Mesodermal cell (in vitro differentiated cells): ENCODE measurements around the gene ADAMTS7.
"Not testable (repeated sequence)": the region's sequence is repeated elsewhere in the genome, so short reads cannot be mapped to it uniquely, and the experiment has no call there.

Experiments
- H3K27ac ChIP-seq: 2 replicates; pipeline ENCODE4 v1.7.0; 2013; ENCODE audit warnings: mild to moderate bottlenecking, low read depth, low read length, moderate library complexity; ENCODE audit not compliant: severe bottlenecking
- H3K36me3 ChIP-seq: 2 replicates; pipeline ENCODE4 v1.7.1; 2013; ENCODE audit warnings: mild to moderate bottlenecking, low read length, moderate library complexity; ENCODE audit not compliant: control insufficient read depth, insufficient read depth
- H3K4me1 ChIP-seq: one replicate; pipeline ENCODE4 v1.7.1; 2013; ENCODE audit warnings: mild to moderate bottlenecking, low read length; ENCODE audit not compliant: insufficient read depth, control insufficient read depth, poor library complexity, severe bottlenecking
- H3K4me3 ChIP-seq: 2 replicates; pipeline ENCODE4 v1.7.0; 2013; ENCODE audit warnings: low read length, control low read depth, mild to moderate bottlenecking; ENCODE audit not compliant: insufficient read depth, poor library complexity, severe bottlenecking; ENCODE audit errors: extremely low read depth
- H3K9me3 ChIP-seq: 2 replicates; pipeline ENCODE4 v1.7.1; 2013; ENCODE audit warnings: mild to moderate bottlenecking, low read length, moderate library complexity; ENCODE audit not compliant: control insufficient read depth
- WGBS, 2 experiments: methylation state at CpG; one replicate each; pipeline ENCODE4 v1.1.5; 2013; ENCODE audit warnings: missing lambda C conversion rate in 2 of 2; ENCODE audit not compliant: insufficient coverage in 2 of 2; 5-methylcytosine and 5-hydroxymethylcytosine counted together

Gene ADAMTS7

DNA sequence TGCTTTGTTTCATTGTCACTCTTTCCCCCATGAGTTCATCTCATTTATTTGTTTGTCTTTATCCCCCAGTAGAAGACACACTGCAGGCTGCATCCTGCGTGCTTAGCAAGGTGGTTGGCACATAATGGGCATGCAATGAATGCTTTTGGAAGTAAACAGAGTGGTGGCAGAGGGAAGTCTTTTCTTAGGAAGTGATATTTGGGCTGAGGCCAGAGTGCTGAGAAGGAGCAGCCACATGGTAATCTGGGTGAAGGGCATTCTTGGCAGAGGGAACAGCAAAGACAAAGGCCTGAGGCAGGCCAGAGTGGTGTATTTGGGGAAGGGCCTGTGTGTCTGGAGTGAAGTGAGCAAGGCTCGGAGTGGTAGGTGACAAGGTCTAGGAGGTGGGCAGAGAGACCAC, 17.7 kb upstream of the ADAMTS7 start:
- Histone ChIP-seq H3K27ac (no peak overlapping the region), H3K36me3 (no peaks in the 10 kb centered on the region), H3K4me3 (no peak overlapping the region), H3K4me1 (no peaks in the 10 kb centered on the region), H3K9me3 (no peaks in the 10 kb centered on the region)
- 85 to 94% methylated on average over 2 of the region's 2 CpGs for WGBS, 2 experiments

- Histone ChIP-seq H3K4me1 (no peaks in the 10 kb centered on the region), H3K4me3 (no peak overlapping the region), H3K9me3 (no peaks in the 10 kb centered on the region), H3K27ac (no peak overlapping the region), H3K36me3 (no peaks in the 10 kb centered on the region)
- 44 to 50% methylated on average over 2 of the region's 3 CpGs for WGBS, 2 experiments
Measured at GRCh38 chr15:78822514-78822913, 11.2 kb upstream of the ADAMTS7 start.

DNA sequence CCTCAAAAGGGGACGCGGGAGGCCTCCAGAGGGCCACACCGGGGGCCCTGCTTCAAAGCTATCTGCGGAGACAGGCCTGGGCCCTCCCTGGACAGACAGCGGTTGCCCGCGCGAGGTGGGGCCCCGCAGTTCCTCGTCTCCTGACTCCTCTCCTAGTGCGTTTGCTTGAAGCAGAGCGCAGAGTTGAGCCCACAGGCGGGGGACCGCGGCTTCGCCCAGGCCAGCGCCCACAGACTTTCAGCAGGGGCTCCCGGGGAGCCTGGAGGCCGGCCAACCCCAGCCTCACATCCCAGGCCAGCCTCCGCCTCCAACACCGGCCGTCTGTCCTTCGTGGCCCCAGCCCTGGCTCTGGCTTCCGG, 540 bp upstream of the ADAMTS7 start:
- Histone ChIP-seq H3K4me1 (peaks cover 5% of the 10 kb centered on the region), H3K9me3 (peaks cover 3% of the 10 kb centered on the region), H3K36me3 (peaks cover 4% of the 10 kb centered on the region), H3K27ac (peak overlapping the region; percentile 76), H3K4me3 (peak overlapping the region; percentile 67)
- WGBS, 2 experiments = 83 to 86% methylated on average over 23 to 24 of the region's 24 CpGs

DNA sequence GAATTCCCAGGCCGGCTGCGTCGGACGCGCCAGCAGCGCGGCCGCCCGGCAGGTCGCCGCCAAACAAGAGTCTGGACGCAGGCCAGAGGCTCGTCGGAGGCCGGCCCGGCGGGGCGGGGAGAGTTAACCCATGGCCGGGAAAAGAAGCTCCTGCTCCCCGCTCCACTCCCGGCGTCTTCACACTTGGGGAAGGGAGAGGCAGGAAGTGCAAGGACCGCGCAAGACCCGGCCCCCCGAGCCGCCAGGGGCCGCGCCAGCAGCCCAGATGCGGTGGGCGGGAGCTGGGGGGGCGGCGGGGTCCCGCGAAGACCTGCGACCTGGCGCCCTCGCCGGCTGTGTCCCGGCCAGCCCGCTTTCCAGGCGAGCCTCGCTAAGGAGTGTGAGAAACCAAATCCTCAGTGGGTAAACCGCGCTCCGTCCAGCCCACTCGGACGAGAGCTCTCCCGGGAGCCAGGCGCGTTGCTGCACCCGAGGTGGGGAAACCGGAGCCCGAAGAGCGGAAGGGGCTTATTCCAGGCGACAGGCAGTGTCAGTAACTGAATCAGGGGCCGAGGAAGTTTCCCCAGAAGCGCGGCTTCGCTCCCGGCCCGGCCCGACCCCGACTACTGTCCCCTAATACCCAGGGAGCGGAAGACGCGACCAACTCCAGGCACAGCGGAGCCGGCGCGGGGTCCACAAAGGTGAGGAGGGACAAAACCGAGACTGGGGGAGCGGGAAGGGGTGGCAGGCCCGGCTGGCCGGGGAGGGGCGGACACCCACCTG, 721 bp downstream of the ADAMTS7 start:
- Histone ChIP-seq H3K27ac (peak overlapping the region; percentile 82), H3K9me3 (peaks cover 3% of the 10 kb centered on the region), H3K36me3 (peaks cover 4% of the 10 kb centered on the region), H3K4me3 (peak overlapping the region; percentile 67), H3K4me1 (peaks cover 5% of the 10 kb centered on the region)
- 0 to 1% methylated on average over 53 to 63 of the region's 76 CpGs for WGBS, 2 experiments

DNA sequence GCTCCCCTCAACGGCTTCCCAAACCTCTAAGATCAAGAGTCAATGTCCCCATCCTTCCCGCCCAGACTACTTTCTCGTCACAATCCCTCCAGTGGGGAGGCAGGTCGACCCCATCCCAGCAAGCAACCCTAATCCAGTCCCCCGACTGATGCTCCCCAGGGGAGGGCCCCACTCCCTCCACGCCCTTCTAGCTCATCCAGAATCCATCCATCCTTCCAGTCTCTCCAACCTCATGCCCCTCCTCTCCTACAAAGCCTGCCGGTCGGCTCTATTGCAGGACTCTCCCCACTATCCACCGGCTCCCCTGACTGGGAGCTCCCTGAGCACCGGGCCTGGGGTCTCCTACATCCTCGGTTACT, 1.3 kb downstream of the ADAMTS7 start:
- Histone ChIP-seq H3K9me3 (peaks cover 3% of the 10 kb centered on the region), H3K4me1 (peaks cover 5% of the 10 kb centered on the region), H3K27ac (no peak overlapping the region), H3K36me3 (peaks cover 4% of the 10 kb centered on the region), H3K4me3 (peak overlapping the region; percentile 67)
- WGBS, 2 experiments = 28 to 31% methylated on average over 5 to 11 of the region's 11 CpGs

DNA sequence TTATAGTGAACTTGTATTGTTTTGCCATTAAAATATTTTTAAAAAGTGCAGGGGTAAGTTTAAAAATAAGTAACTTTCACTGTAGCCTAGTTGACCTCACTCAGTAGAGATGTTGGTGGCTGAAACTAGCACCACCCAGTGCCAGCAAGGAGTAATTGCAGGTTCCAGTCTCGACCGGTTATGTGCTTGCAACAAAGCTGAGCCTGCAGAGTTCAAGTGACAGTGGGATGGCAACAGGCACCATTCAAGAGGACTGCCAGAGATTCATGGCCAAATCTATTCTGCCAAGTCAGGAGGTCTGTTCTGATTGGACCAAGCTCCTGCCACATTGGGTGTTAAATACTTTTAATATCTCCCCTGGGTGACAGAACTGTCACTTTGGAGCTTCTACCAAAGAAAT, 2.7 kb downstream of the ADAMTS7 start:
- peaks cover 10% of the 10 kb centered on the region for H3K36me3 ChIP-seq
- peaks cover 5% of the 10 kb centered on the region for H3K4me1 ChIP-seq
- H3K27ac ChIP-seq = no peak overlapping the region
- H3K9me3 ChIP-seq = peaks cover 3% of the 10 kb centered on the region
- 0 to 9% methylated on average over 2 of the region's 2 CpGs for WGBS, 2 experiments
- no peak overlapping the region for H3K4me3 ChIP-seq

DNA sequence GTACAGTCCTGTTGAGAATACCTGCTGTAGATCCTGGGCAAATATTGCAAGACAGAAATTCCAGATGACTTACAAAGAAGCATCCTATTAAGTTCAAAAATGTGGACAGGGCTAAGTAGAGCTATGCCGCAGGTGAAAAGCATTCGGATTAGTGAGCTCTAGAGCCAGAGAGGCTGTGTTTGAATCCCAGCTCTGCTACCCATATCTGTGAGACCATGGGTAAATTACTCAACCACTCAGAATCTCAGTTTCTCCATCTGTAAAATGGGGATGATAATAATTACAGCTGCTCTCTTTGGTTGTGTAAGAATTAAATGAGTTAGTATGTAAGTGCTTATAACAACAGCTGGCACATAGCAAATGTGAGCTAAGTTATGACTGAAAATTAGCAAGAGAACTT, 3.9 kb downstream of the ADAMTS7 start:
- Histone ChIP-seq H3K4me3 (no peak overlapping the region), H3K27ac (no peak overlapping the region)
- WGBS, 2 experiments = 100% methylated on average over 2 of the region's 2 CpGs

GRCh38 chr15:78804391-78804792, 6.9 kb downstream of the ADAMTS7 start:
- WGBS, 2 experiments = 36 to 42% methylated on average over 13 of the region's 14 CpGs
- Histone ChIP-seq H3K27ac (no peak overlapping the region), H3K9me3 (peaks cover 3% of the 10 kb centered on the region), H3K4me3 (no peak overlapping the region), H3K36me3 (peaks cover 20% of the 10 kb centered on the region), H3K4me1 (no peaks in the 10 kb centered on the region)

More for the DNA sequence above, 3.9 kb downstream of the ADAMTS7 start:
- H3K36me3 ChIP-seq = peaks cover 14% of the 10 kb centered on the region
- peaks cover 5% of the 10 kb centered on the region for H3K4me1 ChIP-seq
- peaks cover 3% of the 10 kb centered on the region for H3K9me3 ChIP-seq

DNA sequence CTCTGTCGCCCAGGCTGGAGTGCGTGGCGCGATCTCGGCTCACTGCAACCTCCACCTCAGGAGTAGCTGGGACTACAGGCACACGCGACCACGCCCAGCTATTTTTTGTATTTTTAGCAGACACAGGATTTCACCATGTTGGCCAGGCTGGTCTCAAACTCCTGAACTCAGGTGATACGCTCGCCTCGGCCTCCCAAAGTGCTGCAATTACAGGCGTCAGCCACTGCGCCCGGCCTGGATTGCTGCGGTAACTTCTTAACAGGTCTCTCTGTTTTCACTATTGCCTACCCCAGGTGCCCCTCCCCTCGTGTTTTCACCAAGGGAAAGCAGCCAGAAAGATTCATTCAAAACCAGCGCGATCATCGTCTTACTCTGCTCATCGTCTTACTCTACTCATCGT, 10.5 kb downstream of the ADAMTS7 start:
- Histone ChIP-seq H3K36me3 (peaks cover 38% of the 10 kb centered on the region), H3K9me3 (no peaks in the 10 kb centered on the region), H3K4me1 (peaks cover 6% of the 10 kb centered on the region), H3K4me3 (no peak overlapping the region), H3K27ac (no peak overlapping the region)
- 94 to 95% methylated on average over 21 of the region's 21 CpGs for WGBS, 2 experiments

DNA sequence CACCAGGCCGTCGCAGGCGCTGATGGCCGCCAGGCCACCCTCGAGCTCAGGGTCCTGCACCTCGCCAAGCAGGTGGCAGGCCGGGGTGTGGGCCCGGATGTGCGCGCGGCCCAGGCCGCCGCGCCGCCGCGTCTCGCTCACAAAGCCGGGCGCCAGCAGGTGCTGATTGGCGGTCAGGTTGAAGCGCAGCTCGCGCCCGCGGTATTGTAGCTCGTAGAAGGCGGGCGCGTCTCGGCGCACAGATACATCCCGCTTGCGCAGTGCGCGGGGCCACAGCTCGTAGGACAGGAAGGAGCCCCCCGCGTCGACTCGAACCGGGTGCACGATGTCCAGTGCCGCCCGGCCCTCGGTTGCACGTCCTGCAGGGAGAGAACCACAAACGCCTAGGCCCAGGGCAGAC, 11.1 kb downstream of the ADAMTS7 start:
- Histone ChIP-seq H3K36me3 (peaks cover 44% of the 10 kb centered on the region), H3K4me3 (no peak overlapping the region)

DNA sequence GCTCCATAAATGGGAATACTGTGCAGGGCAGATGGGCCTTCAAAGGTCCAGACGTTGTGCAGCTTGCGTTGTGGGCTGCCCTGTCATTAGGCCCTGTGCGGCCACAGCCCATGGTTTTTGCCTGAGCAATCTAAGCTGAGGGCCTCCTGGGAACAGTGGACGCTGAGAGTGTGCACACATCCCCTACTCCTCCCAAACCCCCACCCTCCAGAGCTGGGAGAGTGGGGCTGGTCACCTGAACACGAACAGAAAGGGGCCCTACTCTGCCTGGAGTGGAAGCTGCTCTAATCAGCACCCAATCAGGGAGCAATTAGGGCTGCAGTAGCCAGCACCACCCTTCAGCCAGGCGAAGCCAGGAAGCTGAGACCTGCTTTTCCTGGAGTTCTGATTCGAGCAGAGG, 12.2 kb downstream of the ADAMTS7 start:
- H3K4me3 ChIP-seq, H3K27ac ChIP-seq, H3K4me1 ChIP-seq, H3K9me3 ChIP-seq: not testable (repeated sequence)
- WGBS, 2 experiments = no CpG with 5 or more reads among the region's 7 CpGs
- H3K36me3 ChIP-seq = peaks cover 46% of the 10 kb centered on the region

More for the DNA sequence above, 11.1 kb downstream of the ADAMTS7 start:
- Histone ChIP-seq H3K4me1 (peaks cover 6% of the 10 kb centered on the region), H3K9me3 (no peaks in the 10 kb centered on the region), H3K27ac (no peak overlapping the region)
- 97% methylated on average over 42 to 48 of the region's 48 CpGs for WGBS, 2 experiments
